ENCODE data around the gene SLC6A18. TPM values are rescaled to one million over a fixed set of nuclear protein-coding genes. Genes with fewer than 3 reads are reported as not detected.
"Not testable (repeated sequence)": the region's sequence is repeated elsewhere in the genome, so short reads cannot be mapped to it uniquely, and the experiment has no call there.

The SLC6A18 gene
- total RNA-seq, 1 donor from 2014 or later = not detected

- ATAC-seq (ENCODE audit: poor library complexity) = no peak
- peak; percentile 33 for DNase-seq
- intact Hi-C loops (cut with DNase I) = no loop called here
Measured at GRCh38 chr5:1279443-1280151, 54.4 kb downstream of the SLC6A18 start.

- DNase-seq (peak; percentile 27), ATAC-seq (ENCODE audit: poor library complexity) (no peak)
- intact Hi-C loops (cut with DNase I) = no loop called here
Measured at GRCh38 chr5:1280177-1281037, 55.2 kb downstream of the SLC6A18 start.

GRCh38 chr5:1281038-1281882 lies 56.1 kb downstream of the SLC6A18 start:
- no peak for ATAC-seq (ENCODE audit: poor library complexity)
- intact Hi-C loops (cut with DNase I) = no loop called here
- DNase-seq = no peak

GRCh38 chr5:1282131-1282992 lies 57.2 kb downstream of the SLC6A18 start:
- intact Hi-C loops (cut with DNase I) = no loop called here
- ATAC-seq (ENCODE audit: poor library complexity) = no peak
- no peak for DNase-seq

GRCh38 chr5:1282993-1283728 lies 58.0 kb downstream of the SLC6A18 start:
- DNase-seq; intact Hi-C loops (cut with DNase I); ATAC-seq (ENCODE audit: poor library complexity): not testable (repeated sequence)

GRCh38 chr5:1283729-1284041 lies 58.5 kb downstream of the SLC6A18 start:
- intact Hi-C loops (cut with DNase I); ATAC-seq (ENCODE audit: poor library complexity); DNase-seq: not testable (repeated sequence)

GRCh38 chr5:1284336-1284970 lies 59.3 kb downstream of the SLC6A18 start:
- DNase-seq; ATAC-seq (ENCODE audit: poor library complexity); intact Hi-C loops (cut with DNase I): not testable (repeated sequence)

- ATAC-seq (ENCODE audit: poor library complexity) = no peak
- intact Hi-C loops (cut with DNase I) = no loop called here
- no peak for DNase-seq
Measured at GRCh38 chr5:1285141-1285540, 60.0 kb downstream of the SLC6A18 start.

GRCh38 chr5:1285883-1286291 lies 60.7 kb downstream of the SLC6A18 start:
- no peak for DNase-seq
- ATAC-seq (ENCODE audit: poor library complexity) = no peak
- intact Hi-C loops (cut with DNase I) = no loop called here

GRCh38 chr5:1288439-1289335 lies 63.5 kb downstream of the SLC6A18 start:
- no peak for DNase-seq
- intact Hi-C loops (cut with DNase I) = no loop called here
- ATAC-seq (ENCODE audit: poor library complexity) = no peak

- ATAC-seq (ENCODE audit: poor library complexity); DNase-seq; intact Hi-C loops (cut with DNase I): not testable (repeated sequence)
Measured at GRCh38 chr5:1289559-1289958, 64.4 kb downstream of the SLC6A18 start.

- DNase-seq; ATAC-seq (ENCODE audit: poor library complexity); intact Hi-C loops (cut with DNase I): not testable (repeated sequence)
Measured at GRCh38 chr5:1290956-1291355, 65.8 kb downstream of the SLC6A18 start.

- DNase-seq (no peak), ATAC-seq (ENCODE audit: poor library complexity) (no peak)
- intact Hi-C loops (cut with DNase I) = no loop called here
Measured at GRCh38 chr5:1291611-1292080, 66.5 kb downstream of the SLC6A18 start.

GRCh38 chr5:1292139-1292538 lies 67.0 kb downstream of the SLC6A18 start:
- DNase-seq (no peak), ATAC-seq (ENCODE audit: poor library complexity) (no peak)
- intact Hi-C loops (cut with DNase I) = no loop called here

GRCh38 chr5:1292846-1293415 lies 67.8 kb downstream of the SLC6A18 start:
- intact Hi-C loops (cut with DNase I) = no loop called here
- DNase-seq (no peak), ATAC-seq (ENCODE audit: poor library complexity) (no peak)

All from Right ventricle myocardium superior (tissue), 1 donor.